Loucy (cell line): ENCODE results near the gene RAB4A.

Experiments
- EZH2phosphoT487 ChIP-seq: fragments of 200-600 bp; IDR thresholded peaks from 2 replicates; pipeline ENCODE4 v1.6.1; 2018; ENCODE audit warnings: antibody characterized with exemption, mild to moderate bottlenecking, moderate library complexity, borderline replicate concordance
- TF ChIP-seq, protein P1 (sequence below): fragments of 200-600 bp; sonication (generic); conservative IDR thresholded peaks from 2 replicates; pipeline ENCODE4 v1.5.1; 2014; ENCODE audit warnings: mild to moderate bottlenecking, antibody characterized with exemption, low read length

DNA sequence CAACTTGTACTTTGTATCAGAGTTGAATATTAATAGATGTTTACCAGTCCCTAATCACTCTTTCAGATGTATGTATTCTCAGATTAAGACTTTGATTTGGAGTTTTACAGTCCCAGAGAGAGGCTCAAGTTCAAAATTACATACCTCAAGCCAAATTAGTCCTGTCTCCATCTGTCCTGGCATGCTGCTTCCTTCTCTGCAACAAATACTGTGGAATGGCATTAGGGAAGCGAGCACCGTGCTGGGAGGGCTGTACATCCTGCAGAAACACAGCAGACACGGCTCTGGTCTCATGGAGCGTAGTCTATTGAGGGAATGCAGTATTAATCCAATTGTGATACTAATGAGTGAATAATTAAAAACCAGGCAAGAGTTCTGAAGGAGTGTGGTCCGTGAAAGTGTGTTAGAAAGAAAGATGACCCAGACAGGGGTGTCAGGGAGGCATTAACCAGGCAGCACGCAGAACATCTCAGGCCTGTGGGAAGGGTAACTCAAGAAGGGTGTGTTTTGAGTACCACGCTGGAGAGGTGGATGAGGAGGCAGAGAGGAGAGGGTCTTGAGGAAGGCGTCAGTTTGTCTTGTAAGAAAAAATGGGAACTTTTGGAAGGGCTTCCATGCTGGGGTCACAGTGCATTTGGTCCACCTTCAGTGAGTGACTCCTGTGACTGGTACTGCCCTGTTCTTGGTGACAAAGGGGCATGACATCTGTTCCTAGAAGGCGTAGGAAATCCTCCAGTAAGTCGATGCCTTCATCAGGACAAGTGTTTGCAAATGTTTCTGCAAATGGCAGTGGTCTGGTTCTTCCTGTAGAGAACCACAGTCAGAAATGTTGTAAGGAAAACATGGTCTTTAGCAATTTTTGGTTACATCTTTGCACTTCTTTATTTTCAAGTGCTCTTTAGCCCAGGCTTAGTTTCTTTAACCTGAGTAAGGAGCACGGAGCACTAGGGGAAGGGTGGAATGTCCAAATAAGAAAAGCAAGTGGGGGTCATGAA is 1.6 kb downstream of the RAB4A start:
- TF ChIP-seq, protein P1, sequence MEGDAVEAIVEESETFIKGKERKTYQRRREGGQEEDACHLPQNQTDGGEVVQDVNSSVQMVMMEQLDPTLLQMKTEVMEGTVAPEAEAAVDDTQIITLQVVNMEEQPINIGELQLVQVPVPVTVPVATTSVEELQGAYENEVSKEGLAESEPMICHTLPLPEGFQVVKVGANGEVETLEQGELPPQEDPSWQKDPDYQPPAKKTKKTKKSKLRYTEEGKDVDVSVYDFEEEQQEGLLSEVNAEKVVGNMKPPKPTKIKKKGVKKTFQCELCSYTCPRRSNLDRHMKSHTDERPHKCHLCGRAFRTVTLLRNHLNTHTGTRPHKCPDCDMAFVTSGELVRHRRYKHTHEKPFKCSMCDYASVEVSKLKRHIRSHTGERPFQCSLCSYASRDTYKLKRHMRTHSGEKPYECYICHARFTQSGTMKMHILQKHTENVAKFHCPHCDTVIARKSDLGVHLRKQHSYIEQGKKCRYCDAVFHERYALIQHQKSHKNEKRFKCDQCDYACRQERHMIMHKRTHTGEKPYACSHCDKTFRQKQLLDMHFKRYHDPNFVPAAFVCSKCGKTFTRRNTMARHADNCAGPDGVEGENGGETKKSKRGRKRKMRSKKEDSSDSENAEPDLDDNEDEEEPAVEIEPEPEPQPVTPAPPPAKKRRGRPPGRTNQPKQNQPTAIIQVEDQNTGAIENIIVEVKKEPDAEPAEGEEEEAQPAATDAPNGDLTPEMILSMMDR, result no peak
- TF ChIP-seq EZH2phosphoT487, result no peak
